ENCODE measurements around the gene TTYH2.
"Not testable (repeated sequence)": the region's sequence is repeated elsewhere in the genome, so short reads cannot be mapped to it uniquely, and the experiment has no call there.

Gene TTYH2

DNA sequence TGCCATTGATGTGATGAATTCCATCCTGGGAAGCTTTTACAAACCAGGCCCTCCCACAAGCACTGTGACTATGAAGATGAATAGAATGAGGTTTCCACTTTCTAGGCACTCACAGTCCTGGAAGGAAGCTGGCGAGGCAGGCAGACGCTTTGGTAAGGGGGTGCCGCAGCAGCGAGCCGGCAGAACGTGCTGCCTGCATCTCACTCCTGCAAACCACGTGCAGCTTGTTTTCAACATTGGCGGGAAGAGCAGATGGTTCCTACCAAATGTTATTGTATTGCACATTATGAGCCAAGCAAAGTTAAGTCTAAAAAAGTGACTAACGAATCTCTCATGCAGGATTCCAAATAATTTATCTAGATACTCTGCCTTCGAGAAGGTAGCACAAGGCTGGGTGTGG is 57.0 kb downstream of the TTYH2 start:
- DNase-seq, result no peak

DNA sequence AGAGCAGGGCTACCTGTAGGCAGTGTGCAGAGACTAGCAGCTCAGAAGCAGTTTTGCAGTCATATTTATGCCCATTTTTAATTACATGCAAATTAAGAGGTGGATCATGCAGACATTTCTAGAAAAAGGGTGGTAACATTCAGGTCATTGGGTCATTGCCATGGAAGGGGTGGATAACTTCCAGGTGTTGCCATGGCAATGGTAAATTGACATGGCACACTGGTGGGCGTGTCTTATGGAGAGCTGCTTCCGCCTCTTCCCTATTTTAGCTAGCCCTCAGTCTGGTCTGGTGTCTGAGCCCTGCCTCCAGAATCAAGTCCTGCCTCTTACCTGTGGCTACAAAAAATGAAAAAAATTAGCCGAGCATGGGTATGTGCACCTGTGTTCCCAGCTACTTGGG is 57.9 kb downstream of the TTYH2 start:
- no peak for DNase-seq

DNA sequence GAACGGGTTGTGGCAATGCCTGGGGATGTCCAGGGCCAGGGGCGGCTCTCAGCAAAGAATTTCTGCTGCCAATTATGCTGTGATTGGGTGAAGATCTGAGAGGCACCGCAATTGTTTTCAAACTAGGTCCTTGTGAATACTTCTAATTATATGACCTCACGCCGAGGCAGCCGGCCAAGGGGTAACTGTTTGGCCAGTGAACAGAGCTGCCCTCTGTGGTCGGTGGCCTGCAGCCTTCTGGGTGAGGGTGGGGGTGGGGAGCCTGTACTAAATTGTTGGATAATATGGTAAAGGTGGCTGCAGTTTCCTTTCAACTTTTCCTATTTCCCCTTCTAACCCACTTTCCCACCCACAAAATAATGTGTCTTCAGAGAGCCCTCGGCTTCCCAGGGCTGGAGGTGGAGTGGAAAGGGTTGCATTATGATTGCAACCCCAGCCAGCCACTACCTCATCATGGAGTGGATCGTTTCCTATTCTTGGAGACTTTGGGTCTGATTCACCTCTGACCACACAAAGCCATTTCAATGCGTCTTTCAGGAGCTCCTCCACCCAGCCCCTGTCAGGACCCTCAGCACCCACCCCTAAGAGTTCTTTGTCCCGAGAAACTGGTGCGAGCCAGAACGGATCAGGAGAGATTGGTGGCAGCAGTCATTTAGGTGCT is 58.7 kb downstream of the TTYH2 start:
- no peak for DNase-seq

DNA sequence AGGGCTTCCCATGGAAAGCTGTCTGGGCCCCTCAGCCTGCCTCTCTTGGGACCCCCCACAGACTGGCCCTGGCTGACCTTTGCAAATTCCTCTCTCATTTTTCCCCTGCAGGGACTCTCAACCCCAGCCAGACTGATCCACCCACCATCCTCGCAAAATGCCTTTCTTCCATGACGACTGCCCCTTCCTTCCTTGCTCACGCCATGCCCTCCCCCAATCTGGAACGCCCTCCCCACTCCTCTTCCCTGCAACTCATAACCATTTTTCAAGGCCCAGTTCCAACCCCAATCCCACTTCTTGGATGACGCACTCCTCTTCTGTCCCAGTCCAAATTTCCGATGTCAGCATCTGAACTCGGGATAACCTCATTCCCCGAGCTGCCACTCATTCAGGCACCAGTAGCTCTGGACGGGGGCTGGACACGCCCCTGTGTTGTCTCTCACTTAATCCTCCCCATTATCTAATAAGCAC is 59.4 kb downstream of the TTYH2 start:
- DNase-seq, result no peak

- no peak for DNase-seq
Observed at GRCh38 chr17:74274060-74274708, 60.8 kb downstream of the TTYH2 start, which contains the start of gene DNAI2. TSS of gene DNAI2 (plus strand) at chr17:74274234. CDS start at chr17:74281818, 7,584 bp downstream.

DNA sequence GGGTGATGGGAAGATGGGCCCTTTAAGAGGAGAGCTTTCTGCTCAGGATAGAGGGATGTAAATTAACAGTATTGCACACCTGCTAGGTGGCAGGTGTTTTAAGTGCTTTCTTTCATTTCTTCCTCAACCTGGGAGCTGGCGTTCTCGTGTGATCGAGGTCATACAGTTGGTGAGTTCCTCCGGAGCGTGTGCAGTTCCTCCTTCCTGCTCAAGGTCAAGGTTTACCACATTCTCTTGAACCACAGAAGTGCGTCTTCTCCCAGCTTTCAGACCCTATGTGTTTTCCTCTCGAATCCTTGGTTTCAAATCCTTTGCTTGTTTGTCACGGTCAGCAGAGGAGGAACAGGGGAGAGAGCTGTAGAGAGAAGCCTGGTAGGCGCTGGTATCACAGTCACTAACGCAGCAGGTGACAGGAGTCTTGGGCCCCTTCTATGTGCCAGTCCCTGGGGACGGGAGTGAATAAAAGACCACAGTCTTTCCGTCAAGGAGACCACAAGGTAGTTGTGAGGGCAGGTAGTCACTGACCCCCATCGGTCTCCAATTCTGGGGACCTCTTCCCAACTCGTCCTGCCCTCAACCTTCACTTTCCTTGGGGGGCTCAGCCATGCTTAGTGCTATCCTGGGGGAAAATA is 61.5 kb downstream of the TTYH2 start:
- no peak for DNase-seq

GRCh38 chr17:74276051-74276476 is 62.7 kb downstream of the TTYH2 start:
- no peak for DNase-seq

DNA sequence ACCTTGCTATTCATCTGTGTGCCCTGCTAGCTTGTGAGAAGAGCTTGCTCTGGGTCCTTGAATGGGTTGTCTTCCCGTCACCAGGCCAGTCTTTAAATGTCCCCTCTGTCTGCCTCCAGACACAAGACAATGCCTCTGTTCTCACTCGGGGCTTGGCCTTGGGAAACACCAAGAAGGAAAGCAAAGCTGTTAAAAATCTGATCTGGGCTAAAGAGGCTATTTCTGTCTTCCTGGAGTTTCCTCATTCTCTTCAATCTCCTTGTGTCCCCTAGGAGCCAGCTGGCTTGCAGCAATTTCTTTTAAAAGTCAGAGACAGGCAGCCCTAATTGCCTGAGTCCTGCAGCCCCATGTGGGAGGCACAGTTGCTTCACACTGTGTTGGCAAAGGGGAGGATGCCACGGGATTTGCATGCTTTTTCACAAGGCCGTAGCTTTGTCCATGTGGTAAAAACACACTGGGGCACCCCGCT is 63.2 kb downstream of the TTYH2 start:
- no peak for DNase-seq

DNA sequence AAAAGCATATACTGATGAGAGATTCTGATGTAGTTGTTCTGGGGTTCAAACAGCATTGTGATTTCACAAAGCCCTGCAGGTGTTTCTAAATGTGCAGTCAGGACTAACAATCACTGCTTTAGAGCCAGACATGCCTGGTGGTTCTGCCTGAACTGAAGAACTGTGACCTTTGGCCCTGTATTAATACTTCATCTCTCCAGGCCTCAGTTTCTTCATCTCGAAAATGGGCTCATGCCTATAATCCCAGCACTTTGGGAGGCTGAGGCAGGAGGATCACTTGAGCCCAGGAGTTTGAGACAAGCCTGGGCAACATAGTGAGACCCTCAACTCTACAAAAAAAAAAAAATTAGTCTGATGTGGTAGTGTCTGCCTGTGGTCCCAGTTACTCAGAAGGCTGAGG is 64.6 kb downstream of the TTYH2 start:
- no peak for DNase-seq

DNA sequence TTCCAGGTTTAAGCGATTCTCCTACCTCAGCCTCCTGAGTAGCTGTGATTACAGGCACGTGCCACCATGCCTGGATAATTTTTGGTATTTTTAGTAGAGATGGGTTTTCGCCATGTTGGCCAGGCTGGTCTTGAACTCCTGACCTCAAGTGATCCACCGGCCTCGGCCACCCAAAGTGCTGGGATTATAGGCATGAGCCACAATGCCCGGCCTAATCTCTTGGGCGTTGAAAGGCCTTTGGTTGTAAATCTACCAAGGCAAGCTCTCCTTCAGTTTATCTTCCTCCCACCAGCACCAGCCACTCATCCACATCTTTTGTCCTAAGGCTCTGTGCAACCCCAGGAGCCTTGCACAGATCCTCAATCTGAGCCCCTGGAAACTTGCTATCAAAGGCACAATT is 66.2 kb downstream of the TTYH2 start:
- not testable (repeated sequence) for DNase-seq

DNA sequence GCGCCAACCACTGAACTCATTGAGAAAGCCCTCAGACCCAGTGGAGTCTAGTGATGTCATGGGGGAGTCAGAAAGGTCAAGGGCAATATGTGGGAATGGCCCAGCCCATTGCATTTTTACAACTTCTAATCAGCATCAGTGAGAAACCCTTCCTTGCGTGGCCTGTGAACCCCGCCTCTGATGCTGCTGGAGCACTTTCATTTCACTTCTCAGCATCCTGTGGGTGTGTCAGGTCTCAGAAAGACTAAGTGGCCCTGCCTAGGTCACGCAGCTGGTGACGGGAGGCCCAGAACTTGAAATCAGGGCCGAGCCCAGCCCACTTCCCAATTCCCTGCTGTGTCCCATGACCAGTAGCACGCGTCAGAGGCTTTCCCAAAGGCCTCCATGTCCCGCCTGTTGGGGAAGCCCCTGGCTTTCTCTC is 66.7 kb downstream of the TTYH2 start:
- DNase-seq, result peak; percentile 79

DNA sequence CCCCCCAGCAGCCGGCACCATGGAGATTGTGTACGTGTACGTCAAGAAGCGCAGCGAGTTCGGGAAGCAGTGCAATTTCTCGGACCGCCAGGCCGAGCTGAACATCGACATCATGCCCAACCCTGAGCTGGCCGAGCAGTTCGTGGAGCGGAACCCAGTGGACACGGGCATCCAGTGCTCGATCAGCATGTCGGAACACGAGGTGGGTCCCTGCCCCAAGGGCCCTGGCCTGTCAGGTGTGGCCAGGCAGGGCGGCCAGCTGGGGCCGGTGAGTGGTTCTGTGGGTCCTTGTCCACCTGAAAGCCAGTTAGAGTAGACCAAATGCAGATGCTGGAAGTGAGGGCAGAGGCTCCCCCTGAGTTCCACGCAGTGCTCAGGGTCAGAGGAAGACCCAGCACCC is 68.4 kb downstream of the TTYH2 start:
- DNase-seq, result no peak

- not testable (repeated sequence) for DNase-seq
Observed at GRCh38 chr17:74282274-74282586, 68.9 kb downstream of the TTYH2 start.

DNA sequence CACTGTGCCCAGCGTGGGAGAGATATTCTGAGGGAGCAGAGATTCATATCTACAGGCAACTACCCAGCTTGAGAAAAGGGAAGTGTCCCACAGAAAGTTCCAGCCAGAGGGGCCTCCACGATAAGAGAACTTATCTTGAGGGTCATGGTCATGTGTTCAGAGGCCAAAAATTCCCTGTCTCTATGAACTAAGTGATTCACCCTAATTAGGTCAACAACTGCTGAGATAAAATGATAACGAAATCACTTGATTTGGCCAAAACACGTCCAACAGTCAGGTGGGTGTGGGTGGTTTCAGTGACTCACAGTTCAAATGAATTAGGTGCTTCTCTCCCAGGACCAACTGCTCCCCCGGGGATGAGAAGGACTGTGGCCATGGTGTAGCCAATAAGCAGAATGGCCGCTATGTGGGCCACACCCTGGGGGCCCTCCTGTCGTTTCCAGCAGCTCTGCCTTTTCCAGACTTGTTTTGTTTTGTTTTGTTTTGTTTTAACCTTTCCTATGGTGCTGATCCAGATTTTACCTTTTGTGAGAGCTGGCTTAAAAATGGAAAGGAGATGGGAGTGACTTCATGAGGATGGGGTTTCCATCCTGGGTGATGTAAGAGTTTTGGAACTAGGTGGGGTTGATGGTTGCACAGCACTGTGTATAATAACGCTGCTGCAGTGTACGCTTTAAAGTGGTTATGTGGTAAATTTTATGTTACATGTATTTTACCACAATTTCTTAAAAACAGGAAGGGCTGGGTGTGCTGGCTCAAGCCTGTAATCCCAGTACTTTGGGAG is 69.4 kb downstream of the TTYH2 start:
- DNase-seq, result peak; percentile 79

DNA sequence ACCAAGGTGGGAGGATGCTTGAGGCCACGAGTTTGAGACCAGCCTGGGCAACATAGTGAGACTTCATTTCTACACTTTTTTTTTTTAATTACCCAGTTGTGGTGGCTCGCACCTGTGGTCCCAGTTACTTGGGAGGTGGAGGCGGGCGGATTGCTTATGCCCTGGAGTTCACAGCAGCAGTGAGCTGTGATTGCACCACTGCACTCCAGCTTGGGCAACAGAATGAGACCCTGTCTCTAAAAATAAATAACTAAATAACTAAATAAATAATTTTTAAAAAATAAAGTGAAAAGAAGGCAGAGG is 70.0 kb downstream of the TTYH2 start:
- DNase-seq, result no peak

GRCh38 chr17:74287031-74287602 is 73.7 kb downstream of the TTYH2 start:
- no peak for DNase-seq

GRCh38 chr17:74288785-74289184 is 75.4 kb downstream of the TTYH2 start:
- peak; percentile 72 for DNase-seq

DNA sequence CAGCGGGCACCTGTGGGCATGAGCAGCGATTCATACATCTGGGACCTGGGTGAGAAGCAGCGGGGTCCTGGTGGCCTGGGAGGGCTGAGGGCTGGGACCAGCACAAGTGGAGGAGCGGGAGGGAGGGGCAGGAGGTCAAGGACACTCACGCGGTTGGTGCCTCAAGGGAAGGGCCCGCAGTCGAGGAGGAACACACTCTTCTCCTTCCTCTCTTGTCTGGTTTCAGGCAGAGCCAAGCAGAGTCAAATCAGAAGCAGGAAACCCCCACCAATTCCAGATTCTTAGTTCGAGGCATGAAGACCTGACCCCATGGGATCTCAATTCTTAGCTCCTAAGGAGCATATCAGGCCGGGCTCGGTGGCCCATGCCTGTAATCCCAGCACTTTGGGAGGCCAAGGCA is 76.3 kb downstream of the TTYH2 start:
- no peak for DNase-seq

GRCh38 chr17:74290340-74290739 is 77.0 kb downstream of the TTYH2 start:
- DNase-seq, result no peak

- DNase-seq, result no peak
Observed at GRCh38 chr17:74292495-74292894, 79.1 kb downstream of the TTYH2 start.

GRCh38 chr17:74295625-74296547 is 82.5 kb downstream of the TTYH2 start:
- DNase-seq, result no peak

GRCh38 chr17:74296548-74296936 is 83.2 kb downstream of the TTYH2 start:
- peak; percentile 64 for DNase-seq

Data from activated CD4-positive, alpha-beta T cell treated with anti-CD3 and anti-CD28 coated beads, Interleukin-10, Interleukin-2, amounts not matched to agents 100 ng/mL and 50 ng/mL, durations not matched to agents 16 hours and 8 hours (primary cell).